Measurements from ENCODE around the gene UBE2J1.

DNA sequence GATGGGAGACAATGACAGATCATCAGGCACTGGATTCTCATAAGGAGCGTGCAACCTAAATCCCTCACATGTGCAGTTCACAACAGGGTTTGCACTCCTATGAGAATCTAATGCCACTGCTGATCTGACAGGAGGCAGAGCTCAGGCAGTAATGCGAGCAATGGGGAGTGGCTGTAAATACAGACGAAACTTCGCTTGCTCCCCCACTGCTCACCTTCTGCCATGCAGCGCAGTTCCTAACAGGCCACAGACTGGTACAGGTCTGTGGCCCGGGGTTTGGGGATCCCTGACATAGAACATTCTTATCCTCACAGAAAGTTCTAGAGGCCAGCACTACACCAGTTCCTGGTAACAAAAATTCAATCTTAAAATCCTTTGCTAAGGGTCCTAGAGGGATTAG lies 36.3 kb upstream of the UBE2J1 start:
- TF ChIP-seq, protein P1, sequence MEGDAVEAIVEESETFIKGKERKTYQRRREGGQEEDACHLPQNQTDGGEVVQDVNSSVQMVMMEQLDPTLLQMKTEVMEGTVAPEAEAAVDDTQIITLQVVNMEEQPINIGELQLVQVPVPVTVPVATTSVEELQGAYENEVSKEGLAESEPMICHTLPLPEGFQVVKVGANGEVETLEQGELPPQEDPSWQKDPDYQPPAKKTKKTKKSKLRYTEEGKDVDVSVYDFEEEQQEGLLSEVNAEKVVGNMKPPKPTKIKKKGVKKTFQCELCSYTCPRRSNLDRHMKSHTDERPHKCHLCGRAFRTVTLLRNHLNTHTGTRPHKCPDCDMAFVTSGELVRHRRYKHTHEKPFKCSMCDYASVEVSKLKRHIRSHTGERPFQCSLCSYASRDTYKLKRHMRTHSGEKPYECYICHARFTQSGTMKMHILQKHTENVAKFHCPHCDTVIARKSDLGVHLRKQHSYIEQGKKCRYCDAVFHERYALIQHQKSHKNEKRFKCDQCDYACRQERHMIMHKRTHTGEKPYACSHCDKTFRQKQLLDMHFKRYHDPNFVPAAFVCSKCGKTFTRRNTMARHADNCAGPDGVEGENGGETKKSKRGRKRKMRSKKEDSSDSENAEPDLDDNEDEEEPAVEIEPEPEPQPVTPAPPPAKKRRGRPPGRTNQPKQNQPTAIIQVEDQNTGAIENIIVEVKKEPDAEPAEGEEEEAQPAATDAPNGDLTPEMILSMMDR (IDR thresholded peaks at IDR 0.05; ENCODE audit: low read depth, low read length): no peak
- TF ChIP-seq, protein P2, sequence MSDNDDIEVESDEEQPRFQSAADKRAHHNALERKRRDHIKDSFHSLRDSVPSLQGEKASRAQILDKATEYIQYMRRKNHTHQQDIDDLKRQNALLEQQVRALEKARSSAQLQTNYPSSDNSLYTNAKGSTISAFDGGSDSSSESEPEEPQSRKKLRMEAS (IDR thresholded peaks at IDR 0.05; ENCODE audit: low read depth, low read length): no peak
- TF ChIP-seq POLR2A (IDR thresholded peaks at IDR 0.05; ENCODE audit: extremely low read depth, insufficient read length): no peak
